ENCODE data around the gene CFAP69. TPM values are rescaled to one million over a fixed set of nuclear protein-coding genes. Genes with fewer than 3 reads are reported as not detected.

CFAP69 gene, protein sequence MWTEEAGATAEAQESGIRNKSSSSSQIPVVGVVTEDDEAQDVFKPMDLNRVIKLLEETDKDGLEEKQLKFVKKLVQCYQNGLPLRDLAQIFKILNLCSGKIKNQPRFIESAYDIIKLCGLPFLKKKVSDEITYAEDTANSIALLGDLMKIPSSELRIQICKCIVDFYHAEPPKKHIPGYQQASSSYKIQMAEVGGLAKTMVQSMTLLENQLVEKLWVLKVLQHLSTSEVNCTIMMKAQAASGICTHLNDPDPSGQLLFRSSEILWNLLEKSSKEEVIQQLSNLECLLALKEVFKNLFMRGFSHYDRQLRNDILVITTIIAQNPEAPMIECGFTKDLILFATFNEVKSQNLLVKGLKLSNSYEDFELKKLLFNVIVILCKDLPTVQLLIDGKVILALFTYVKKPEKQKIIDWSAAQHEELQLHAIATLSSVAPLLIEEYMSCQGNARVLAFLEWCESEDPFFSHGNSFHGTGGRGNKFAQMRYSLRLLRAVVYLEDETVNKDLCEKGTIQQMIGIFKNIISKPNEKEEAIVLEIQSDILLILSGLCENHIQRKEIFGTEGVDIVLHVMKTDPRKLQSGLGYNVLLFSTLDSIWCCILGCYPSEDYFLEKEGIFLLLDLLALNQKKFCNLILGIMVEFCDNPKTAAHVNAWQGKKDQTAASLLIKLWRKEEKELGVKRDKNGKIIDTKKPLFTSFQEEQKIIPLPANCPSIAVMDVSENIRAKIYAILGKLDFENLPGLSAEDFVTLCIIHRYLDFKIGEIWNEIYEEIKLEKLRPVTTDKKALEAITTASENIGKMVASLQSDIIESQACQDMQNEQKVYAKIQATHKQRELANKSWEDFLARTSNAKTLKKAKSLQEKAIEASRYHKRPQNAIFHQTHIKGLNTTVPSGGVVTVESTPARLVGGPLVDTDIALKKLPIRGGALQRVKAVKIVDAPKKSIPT
- total RNA-seq: 0.10 and 0.88 TPM in 2 replicates

DNA sequence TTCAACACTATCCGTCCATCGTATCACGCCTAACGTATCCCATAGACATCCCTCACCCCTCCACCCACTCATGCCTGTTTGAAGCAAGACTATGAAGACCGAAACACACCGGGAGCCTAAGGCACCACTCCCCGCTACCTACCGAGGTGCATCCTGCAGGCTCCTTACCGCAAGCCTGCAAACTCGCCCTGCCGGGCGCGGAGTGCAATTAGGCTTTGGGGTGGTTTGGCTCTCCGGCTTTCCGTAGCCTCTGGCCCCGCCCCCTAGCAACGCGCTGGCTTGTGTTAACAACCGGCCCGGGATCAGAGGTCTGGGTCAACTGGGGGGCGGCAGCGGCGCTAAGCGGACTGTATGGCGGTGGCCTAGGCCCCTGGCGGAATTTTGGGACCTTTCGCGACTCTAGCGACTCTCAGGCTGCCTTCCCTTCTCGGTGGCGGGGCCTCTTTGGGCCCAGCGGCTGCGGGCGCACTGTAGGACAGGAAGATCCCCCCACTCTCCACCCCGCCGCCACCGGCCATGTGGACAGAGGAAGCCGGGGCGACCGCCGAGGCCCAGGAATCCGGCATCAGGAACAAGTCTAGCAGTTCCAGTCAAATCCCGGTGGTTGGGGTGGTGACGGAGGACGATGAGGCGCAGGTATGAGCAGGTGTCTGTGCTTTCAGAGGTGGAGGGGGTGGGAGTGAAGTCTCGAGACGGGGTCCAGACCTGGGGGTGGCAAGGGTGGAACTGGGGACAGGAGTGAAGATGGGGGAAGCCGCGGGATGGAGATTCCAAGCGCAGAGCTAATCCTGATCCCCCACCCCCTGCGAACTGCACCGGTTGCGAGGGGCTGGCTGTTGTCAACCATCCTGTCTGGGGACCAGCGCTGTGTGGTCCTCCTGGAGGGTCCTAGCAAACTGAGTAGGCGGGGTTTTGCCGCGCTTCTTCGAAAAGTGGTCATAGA lies at the start of gene CFAP69:
CFAP69 (plus strand) TSS at position 266 of the 943 bp plus-strand sequence; CDS start at position 517, 251 bp downstream.
- peak; percentile 54 for DNase-seq (ENCODE audit: extremely low read depth, low read depth, low spot score)

DNA sequence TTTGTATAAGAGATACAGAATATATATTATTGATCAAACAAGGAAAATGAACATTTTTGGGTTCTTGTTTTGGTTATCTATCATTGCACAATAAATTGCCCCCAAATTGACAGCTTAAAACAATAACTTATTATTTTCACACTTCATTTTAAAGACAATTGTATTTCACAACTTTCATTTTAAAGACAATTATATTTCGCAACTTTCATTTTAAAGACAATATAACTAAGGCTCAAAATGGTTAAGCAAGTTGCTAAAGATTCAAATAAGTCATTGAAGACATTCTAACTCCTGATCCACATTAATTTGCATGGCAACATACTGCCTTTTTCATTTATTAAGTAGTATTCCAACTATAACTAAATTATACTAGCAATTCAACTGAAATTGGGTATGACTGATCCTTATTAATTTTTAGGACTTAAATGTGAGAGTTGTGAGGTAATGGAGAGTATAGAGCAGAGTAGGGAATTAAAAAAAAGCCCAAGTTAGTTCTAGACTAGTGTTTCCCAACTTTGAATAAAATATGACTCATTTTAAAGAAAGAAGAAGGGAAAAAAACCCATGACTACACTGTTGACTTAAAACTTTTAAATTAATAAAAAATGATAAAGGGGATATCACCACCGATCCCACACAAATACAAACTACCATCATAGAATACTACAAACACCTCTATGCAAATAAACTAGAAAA lies 43.3 kb upstream of the CFAP69 start:
- DNase-seq (ENCODE audit: extremely low read depth, low read depth, low spot score): no peak

DNA sequence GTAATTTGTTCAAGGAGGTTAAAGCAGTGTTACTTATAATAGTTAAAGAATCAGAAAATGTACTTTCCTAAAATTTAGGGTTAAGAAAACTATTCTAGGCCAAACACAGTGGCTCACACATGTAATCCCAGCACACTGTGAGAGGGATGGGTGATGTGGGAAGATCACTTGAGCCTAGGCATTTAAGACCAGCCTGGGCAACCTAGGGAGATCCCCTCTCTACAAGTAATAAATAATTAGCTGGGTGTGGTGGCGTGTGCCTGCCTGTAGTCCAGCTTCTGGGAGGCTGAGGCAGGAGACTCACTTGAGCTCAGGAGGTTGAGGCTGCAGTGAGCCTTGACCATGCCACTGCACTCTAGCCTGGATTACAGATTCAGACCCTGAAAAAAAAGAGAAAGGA lies 37.0 kb upstream of the CFAP69 start:
- DNase-seq (ENCODE audit: extremely low read depth, low read depth, low spot score): no peak

DNA sequence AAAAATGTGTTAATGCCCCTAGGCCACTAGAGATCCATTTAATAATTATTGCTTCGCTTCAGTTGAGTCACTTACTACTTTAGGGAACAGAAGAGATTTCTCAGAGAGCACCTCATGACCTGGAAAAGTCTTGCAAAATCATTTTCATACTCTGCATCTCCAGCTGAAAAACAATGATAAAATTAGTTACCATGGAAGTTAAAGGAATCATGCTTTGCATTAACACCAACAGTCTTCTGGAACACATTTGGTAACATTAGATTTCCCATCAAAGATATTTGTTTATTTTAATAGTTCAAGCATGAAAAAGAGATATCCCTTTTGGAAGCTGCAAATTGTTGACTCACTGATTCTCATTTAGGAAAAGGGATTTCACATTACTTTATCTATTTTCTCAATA lies 35.2 kb upstream of the CFAP69 start:
- no peak for DNase-seq (ENCODE audit: extremely low read depth, low read depth, low spot score)

DNA sequence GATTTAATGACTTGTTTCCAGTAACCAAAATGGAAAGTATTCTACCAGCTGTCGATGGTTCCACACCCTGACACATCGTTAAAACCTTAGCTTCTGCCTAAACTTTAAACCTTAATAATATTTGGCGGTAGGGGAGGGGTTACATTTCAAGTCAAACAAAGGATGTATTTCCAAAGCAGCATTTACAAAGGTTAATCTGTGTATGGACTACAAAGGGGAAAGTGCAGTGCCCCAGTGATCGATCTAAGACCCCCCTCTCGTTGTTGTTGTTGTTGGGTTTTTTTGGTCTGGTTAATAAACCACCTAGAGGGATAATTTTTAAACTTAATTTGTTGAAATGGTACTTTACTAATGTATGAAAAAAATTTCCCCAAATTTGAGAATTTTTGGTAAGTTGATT lies 34.5 kb upstream of the CFAP69 start:
- DNase-seq (ENCODE audit: extremely low read depth, low read depth, low spot score): no peak

DNA sequence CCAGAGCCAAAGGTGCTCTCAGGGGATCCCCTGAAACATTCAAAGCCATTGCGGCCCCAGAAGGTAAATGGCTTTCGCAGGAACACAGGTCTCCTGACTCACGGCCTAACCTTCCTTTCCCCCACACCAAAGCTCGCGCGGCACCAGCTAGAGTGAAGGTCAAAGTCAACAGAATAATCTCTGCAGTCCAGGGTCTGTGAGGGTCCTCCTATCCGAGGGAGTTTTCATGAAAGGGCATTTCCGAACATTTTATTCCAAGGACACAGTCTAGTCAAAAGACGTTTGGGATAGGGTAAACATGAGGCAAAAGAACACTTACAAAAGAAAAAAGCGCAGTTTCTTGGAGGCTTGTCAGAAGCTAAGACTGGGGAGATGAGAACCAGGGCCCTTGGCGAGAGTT lies 34.0 kb upstream of the CFAP69 start:
- DNase-seq (ENCODE audit: extremely low read depth, low read depth, low spot score): no peak

DNA sequence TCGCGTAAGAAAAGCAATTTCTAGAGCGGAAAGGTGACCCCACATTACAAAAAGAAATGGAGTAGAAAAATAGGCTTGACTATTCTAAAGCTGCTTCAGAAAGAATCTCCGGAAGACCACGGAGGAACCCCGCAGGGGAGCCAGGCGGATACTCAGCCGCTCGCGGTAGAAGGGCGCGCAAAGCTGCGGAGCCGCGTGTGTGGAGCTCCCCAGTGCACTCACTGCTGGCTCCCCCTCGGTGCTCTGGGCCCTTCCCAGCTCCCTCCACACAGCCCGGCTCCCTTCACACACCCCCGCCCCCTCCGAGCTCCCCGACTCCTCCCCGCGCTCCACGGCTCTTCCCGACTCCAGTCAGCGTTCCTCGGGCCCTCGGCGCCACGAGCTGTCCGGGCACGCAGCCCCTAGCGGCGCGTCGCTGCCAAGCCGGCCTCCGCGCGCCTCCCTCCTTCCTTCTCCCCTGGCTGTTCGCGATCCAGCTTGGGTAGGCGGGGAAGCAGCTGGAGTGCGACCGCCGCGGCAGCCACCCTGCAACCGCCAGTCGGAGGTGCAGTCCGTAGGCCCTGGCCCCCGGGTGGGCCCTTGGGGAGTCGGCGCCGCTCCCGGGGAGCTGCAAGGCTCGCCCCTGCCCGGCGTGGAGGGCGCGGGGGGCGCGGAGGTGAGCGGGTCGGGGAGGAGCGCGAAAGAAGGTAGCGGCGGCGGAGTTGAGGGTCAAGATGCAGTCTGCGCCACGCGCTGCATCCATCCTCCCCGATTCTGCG lies 33.4 kb upstream of the CFAP69 start, which contains the start of gene STEAP2:
STEAP2 (plus strand) TSS at position 350 of the 758 bp plus-strand sequence. CDS start 13,343 bp downstream, outside the sequence.
- no peak for DNase-seq (ENCODE audit: extremely low read depth, low read depth, low spot score)

DNA sequence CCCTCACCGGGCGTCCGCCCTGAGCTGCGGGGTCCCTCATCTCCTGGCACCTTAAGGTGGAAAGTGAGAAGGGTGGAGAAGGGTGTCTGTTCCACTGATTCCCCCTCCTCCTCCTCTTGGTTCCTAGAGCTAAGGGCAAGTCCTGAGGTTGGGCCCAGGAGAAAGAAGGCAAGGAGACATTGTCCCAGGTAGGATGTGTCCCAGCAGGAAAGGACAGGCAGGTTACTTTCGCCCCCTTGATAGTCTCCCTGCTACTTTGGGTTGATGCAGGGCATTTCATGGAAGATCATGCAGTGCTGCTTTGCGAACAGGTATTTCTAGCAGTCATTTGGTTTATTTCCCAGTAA lies 32.9 kb upstream of the CFAP69 start:
- no peak for DNase-seq (ENCODE audit: extremely low read depth, low read depth, low spot score)

DNA sequence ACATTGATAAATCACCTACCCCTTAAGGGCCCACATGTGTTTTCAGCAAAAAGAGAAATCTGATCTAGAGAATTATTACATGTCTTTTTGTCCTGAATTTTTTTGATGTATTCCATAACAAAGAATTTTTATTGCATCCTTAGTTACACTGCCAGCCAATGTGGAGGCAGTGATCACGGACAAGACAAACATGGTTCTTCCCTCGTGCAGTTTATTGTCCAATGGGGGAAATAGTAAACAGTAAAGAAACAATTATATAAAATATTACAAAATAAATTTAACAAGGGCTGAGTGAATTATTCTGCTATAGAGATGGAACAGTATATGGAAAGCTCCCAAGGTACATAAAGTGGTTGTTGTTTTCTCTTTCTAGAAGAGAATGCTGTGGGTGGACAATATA lies 31.5 kb upstream of the CFAP69 start:
- no peak for DNase-seq (ENCODE audit: extremely low read depth, low read depth, low spot score)

DNA sequence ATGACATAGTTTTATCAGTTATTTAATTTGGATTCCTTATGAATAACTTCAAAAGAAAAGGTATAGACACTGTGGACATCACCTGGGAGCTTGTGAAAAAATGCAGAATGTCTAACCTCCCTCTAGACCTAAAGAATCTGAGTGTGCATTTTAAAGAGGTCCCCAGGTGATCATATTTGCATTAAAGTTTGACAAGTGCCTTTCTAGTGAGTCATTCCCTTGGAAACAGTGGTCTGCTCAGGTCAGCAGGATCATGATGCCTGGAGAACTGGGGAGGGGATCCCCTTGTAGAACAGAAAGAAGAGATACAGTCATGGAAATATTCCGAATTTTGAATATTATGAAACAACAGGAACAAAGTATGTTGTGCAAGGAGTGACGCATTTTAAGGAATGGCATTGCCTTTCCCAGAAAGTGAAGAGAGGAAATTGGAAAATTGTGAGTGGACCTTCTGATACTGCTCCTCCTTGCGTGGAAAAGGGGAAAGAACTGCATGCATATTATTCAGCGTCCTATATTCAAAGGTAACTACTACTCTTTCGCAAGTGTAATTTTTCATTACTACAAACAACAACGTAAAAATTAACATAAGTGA lies 28.8 kb upstream of the CFAP69 start:
- no peak for DNase-seq (ENCODE audit: extremely low read depth, low read depth, low spot score)

DNA sequence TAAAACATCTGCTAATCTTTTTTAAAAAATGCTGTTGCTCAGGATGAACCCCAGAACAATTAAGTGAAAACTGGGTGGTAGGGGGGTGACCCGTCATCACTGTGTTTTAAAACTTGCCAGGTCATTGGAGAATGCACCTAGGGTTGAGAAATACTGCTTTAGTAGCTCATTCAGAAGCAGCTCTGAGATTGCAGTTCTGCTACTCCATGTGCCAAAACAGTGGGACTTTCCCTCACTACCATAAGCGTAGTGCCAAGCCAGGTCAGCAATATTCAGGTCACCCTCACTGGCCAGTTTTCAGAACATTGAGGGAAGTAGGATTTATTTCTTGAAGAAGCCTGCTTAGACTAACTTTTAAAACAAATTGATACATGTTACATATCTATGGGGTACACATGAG lies 28.2 kb upstream of the CFAP69 start:
- no peak for DNase-seq (ENCODE audit: extremely low read depth, low read depth, low spot score)

DNA sequence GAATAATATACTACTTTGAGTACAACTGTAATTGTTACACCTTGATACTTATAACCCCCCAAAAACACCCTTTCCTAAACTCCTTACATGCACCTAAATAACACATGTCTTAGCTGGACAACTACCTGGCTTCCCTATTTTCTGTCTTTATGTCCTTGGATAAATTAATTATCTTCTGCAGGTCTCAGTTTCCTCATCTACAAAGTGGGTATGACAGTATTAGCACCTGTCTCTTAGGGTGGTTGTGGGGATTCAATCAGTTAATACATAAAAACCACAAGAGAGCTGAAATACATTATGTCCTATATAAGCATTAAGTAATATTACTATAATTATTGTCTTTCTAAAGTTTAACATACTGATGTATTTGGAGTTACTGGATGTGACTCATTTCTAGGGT lies 22.6 kb upstream of the CFAP69 start:
- DNase-seq (ENCODE audit: extremely low read depth, low read depth, low spot score): no peak

DNA sequence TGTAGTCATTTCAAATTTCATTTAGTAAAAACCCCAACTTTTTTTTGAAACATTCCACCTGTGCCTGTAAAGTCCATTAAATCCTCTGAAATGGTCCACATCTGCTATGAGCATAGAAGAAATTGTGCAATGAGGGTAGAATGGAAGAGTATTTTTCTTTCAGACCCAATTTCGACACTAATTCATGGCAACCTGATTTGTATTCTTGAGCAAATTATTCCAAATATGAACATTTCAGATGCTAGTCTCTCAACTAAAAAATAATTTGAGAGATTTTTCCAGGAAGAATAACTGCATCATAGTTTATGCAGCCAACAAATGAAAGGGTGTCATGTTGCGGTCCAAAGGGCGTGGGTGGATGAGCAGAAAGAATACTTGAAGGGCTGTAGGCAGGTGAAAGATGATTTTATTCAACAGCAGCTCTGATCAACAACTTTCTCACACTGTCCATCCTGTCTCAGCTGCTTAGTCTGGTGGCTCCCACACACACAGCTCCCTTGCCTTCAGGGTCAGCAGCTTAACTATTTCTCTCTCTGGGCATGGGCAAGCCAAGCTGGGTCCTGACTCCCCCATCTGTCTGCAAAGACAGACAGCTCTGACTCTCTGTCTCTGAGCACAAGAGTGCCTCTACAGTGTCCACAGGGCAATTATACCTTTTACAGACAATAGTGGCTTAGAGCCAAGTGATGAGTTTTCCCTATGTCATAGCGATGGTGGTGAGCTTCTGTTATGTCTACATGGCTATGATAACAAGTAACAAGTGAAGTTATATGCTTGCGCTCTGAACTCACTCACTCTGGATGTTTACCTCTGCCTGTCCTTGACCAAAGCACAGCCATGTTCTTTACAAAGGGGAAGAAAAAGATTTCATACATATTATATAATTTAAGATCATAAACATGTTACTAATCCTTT lies 21.9 kb upstream of the CFAP69 start:
- no peak for DNase-seq (ENCODE audit: extremely low read depth, low read depth, low spot score)

DNA sequence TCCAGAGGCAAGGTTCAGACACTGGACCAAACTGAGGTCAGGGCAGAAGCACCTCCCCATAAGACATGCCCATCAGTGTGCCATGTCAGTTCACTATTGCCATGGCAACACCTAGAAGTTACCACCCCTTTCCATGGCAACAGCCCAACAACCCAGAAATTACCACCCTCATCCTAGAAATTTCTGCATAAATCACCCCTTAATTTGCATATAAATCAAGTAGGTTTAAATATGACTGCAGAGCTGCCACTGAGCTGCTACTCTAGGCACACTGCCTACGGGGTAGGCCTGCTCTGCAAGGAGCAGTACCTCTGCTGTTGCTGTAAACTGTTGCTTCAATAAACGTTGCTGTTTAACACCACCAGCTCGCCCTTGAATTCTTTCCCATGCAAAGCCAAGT lies 20.8 kb upstream of the CFAP69 start:
- DNase-seq (ENCODE audit: extremely low read depth, low read depth, low spot score): no peak

DNA sequence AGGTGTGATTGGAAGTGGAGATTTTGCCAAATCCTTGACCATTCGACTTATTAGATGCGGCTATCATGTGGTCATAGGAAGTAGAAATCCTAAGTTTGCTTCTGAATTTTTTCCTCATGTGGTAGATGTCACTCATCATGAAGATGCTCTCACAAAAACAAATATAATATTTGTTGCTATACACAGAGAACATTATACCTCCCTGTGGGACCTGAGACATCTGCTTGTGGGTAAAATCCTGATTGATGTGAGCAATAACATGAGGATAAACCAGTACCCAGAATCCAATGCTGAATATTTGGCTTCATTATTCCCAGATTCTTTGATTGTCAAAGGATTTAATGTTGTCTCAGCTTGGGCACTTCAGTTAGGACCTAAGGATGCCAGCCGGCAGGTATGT lies 19.8 kb upstream of the CFAP69 start:
- no peak for DNase-seq (ENCODE audit: extremely low read depth, low read depth, low spot score)

DNA sequence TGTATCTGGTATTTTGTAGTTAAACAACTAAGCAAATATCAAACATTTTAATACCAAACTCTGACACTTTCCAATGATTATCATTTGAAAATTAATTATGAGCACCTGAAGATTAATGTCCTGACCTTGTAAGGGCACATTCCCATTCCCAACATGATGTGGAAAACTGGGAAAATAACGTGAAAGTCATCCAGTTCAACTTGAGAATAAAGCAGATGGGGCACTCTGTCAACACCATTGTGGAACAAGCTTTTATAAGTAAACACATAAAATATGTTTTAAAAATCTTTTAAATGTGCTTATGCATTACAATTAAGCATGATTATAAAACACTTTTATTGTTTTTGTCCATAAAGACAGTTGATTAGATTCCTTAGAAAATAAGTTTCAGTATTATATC lies 19.4 kb upstream of the CFAP69 start:
- DNase-seq (ENCODE audit: extremely low read depth, low read depth, low spot score): no peak

DNA sequence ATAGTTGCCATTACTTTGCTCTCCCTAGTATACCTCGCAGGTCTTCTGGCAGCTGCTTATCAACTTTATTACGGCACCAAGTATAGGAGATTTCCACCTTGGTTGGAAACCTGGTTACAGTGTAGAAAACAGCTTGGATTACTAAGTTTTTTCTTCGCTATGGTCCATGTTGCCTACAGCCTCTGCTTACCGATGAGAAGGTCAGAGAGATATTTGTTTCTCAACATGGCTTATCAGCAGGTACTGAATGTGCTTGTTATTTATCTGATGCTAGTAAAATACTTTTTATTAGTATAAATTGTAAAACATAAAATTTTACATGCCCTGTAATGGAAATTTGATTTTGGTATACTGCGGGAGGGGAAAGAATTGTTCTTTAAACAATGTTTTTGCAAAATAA lies 17.7 kb upstream of the CFAP69 start:
- DNase-seq (ENCODE audit: extremely low read depth, low read depth, low spot score): no peak

DNA sequence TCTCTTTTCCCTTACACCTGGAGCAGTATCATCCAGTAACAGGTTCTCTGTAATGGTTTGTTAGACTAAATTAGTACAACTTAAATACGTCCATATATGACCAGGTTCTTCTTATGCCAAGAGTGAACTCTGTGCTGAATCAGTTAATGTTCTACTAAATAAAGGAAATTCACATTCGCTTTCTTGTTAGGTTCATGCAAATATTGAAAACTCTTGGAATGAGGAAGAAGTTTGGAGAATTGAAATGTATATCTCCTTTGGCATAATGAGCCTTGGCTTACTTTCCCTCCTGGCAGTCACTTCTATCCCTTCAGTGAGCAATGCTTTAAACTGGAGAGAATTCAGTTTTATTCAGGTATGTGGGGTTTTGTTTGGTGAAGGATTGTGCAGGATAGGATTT lies 15.3 kb upstream of the CFAP69 start:
- DNase-seq (ENCODE audit: extremely low read depth, low read depth, low spot score): no peak
